ENCODE results near the gene SP1.
"Not testable (repeated sequence)": the region's sequence is repeated elsewhere in the genome, so short reads cannot be mapped to it uniquely, and the experiment has no call there.

SP1 gene

DNA sequence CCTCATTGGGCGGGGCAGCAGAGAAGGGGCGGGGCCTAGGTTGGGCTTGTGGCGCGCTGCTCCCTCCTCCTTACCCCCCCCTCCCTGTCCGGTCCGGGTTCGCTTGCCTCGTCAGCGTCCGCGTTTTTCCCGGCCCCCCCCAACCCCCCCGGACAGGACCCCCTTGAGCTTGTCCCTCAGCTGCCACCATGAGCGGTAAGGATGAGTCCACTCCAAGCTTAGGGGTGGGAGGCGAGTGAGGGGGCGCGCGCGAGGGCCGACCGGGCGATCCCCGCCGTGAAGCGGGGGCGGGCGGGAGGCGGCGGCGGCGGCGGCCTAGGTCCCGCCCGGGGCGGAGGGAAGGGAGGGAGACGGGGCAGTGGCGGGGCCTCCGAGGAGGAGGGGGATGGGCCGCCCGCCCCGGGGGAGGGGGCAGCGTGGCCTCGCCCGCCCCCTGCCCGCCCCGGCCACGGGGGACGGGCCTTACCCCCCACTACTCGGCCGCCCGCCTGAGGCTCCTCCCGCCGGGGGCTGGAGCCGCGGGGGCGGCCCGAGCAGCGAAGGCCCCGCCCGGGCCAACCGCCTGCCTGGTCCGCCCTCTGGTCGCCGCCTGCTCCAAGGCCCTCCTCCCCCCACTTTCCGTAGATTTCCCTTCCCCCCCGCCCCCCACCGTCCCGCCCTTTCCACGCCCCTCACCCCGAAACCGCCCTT, at the start of gene SP1:
TSS of gene SP1 (plus strand) at position 73 of the 690 bp plus-strand sequence. CDS start at position 189, 116 bp downstream.
- no peaks in the 10 kb centered on the region for H3K9me3 ChIP-seq (ENCODE audit: low read length)
- peaks cover 26% of the 10 kb centered on the region for H3K36me3 ChIP-seq (ENCODE audit: insufficient read depth, low read length)
- peak within 1 kb of the TSS; percentile 92 for H3K27ac ChIP-seq (ENCODE audit: low read depth, low read length)
- peak within 1 kb of the TSS; percentile 67 for H3K9ac ChIP-seq (ENCODE audit: low read length)
- H3K27me3 ChIP-seq (ENCODE audit: control insufficient read depth in 1 of 2, insufficient read depth in 2 of 2, low read length in 2 of 2): no peaks in the 10 kb centered on the region
- peak within 1 kb of the TSS; percentile 76 to 89 for H3K4me3 ChIP-seq (ENCODE audit: low read depth in 1 of 2, low read length in 2 of 2)
- peaks cover 40% of the 10 kb centered on the region for H3K4me1 ChIP-seq (ENCODE audit: insufficient read depth, low read length)

DNA sequence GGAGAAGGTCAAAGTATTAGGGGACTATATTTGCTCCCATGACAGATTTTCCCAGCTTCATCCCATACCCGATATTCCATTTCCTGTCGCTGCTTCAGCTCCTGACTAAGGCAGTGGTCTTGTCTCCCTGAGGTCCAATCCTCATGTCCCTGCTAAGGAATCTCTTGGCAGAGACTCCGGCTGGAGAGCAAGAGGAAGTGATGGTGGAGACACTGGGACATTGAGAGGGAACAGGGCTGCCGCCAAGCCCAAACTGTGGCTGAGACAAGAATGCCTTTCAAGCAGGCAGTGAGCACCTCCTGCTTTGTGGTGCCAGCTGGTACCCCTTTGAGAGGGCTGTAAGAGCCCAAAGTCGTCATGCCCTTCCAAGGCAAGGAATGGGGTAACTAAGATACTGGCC, 49.3 kb upstream of the SP1 start:
- Histone ChIP-seq H3K4me1 (ENCODE audit: insufficient read depth, low read length) (no peaks in the 10 kb centered on the region), H3K9me3 (ENCODE audit: low read length) (no peaks in the 10 kb centered on the region), H3K27me3 (ENCODE audit: control insufficient read depth in 1 of 2, insufficient read depth in 2 of 2, low read length in 2 of 2) (peaks cover 6 to 16% of the 10 kb centered on the region in 2 donors), H3K4me3 (ENCODE audit: low read depth in 1 of 2, low read length in 2 of 2) (no peak overlapping the region), H3K36me3 (ENCODE audit: insufficient read depth, low read length) (no peaks in the 10 kb centered on the region), H3K27ac (ENCODE audit: low read depth, low read length) (no peak overlapping the region), H3K9ac (ENCODE audit: low read length) (no peak overlapping the region)

DNA sequence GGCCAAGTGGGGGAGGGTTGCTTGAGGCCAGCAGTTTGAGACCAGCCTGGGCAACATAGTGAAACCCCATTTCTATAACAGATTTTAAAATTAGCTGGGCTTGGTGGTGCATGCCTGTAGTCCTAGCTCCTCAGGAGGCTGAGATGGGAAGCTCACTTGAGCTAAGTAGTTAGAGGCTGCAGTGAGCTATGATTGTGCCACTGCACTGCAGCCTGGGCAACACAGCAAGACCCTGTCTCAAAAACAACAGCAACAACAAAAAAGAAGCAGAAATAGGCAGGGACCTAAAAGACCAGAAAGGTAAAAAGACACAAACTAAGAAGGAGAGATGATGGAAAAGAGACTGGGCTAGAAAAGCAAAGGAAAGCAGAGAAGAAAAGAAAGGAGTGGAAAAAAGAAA, 47.6 kb upstream of the SP1 start:
- H3K27ac ChIP-seq (ENCODE audit: low read depth, low read length); H3K4me1 ChIP-seq (ENCODE audit: insufficient read depth, low read length); H3K9me3 ChIP-seq (ENCODE audit: low read length); H3K36me3 ChIP-seq (ENCODE audit: insufficient read depth, low read length); H3K9ac ChIP-seq (ENCODE audit: low read length); H3K4me3 ChIP-seq (ENCODE audit: low read depth in 1 of 2, low read length in 2 of 2): not testable (repeated sequence)
- peaks cover 13 to 33% of the 10 kb centered on the region in 2 donors for H3K27me3 ChIP-seq (ENCODE audit: control insufficient read depth in 1 of 2, insufficient read depth in 2 of 2, low read length in 2 of 2)

DNA sequence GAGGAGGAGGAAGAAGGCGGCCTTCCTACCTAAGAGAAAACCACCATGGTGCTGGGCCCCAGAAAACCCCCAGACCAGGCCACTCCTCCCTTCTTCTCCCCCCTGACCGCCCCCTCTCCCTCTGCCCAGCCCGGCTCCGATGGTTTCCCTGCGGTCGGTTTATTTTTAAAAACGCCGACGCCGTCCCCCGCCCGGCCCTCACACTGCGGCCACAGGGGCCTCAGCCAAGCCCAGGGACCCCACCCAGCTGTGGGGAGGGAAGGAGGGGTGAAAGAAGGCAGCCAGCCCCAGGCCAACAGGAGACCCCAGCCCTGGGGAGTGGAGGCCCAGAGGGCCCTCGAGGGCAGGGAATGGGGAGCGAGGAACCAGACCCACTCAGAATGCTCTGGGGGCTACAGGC, 47.2 kb upstream of the SP1 start:
- H3K9ac ChIP-seq (ENCODE audit: low read length): no peak overlapping the region
- H3K4me3 ChIP-seq (ENCODE audit: low read depth in 1 of 2, low read length in 2 of 2): no peak overlapping the region
- H3K27me3 ChIP-seq (ENCODE audit: control insufficient read depth in 1 of 2, insufficient read depth in 2 of 2, low read length in 2 of 2): peaks cover 17 to 37% of the 10 kb centered on the region in 2 donors
- H3K36me3 ChIP-seq (ENCODE audit: insufficient read depth, low read length): no peaks in the 10 kb centered on the region
- no peaks in the 10 kb centered on the region for H3K9me3 ChIP-seq (ENCODE audit: low read length)
- no peaks in the 10 kb centered on the region for H3K4me1 ChIP-seq (ENCODE audit: insufficient read depth, low read length)
- H3K27ac ChIP-seq (ENCODE audit: low read depth, low read length): no peak overlapping the region

DNA sequence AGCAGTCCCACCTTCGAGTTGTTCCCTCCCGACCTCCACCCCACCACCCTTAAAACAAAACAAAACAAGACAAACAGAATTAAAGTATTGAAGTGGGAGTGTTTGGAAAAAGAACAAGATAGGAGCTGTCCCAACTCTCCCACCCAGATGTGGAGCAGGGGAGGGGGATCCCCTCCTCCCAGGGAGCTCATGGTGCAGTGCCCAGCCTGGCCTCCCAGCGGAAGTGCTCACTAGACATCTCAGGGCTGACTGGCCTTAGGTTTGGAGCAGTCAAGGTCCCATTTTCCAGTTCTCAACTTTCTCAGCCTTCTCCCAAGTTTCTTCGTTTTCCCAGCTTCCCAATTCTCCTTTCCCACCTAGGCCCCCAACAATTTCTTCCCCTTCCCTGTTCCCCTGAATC, 46.7 kb upstream of the SP1 start:
- Histone ChIP-seq H3K36me3 (ENCODE audit: insufficient read depth, low read length) (no peaks in the 10 kb centered on the region), H3K9ac (ENCODE audit: low read length) (no peak overlapping the region), H3K9me3 (ENCODE audit: low read length) (no peaks in the 10 kb centered on the region), H3K27me3 (ENCODE audit: control insufficient read depth in 1 of 2, insufficient read depth in 2 of 2, low read length in 2 of 2) (peaks cover 23 to 42% of the 10 kb centered on the region in 2 donors), H3K4me3 (ENCODE audit: low read depth in 1 of 2, low read length in 2 of 2) (no peak overlapping the region), H3K4me1 (ENCODE audit: insufficient read depth, low read length) (no peaks in the 10 kb centered on the region), H3K27ac (ENCODE audit: low read depth, low read length) (no peak overlapping the region)

DNA sequence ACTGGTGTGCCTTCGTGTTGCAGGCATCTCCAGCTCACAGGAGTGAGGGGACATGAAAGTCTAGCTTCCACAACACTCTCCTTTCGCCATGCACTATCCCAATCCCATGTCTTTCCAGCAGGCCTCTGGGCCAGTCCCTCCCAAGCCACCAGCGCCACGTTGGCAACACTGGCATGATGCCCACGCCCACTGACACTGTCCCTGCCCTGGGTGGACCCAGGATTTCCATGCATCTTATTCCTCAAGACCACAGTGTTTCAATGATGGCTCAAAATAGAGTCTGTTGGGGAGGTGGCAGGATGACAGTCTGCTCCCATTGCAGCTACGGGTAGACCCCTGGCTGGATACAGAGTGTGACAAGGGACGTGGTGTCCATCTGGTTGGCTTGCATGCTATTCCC, 46.1 kb upstream of the SP1 start:
- no peak overlapping the region for H3K9ac ChIP-seq (ENCODE audit: low read length)
- H3K9me3 ChIP-seq (ENCODE audit: low read length): no peaks in the 10 kb centered on the region
- H3K36me3 ChIP-seq (ENCODE audit: insufficient read depth, low read length): no peaks in the 10 kb centered on the region
- H3K4me1 ChIP-seq (ENCODE audit: insufficient read depth, low read length): no peaks in the 10 kb centered on the region
- H3K27me3 ChIP-seq (ENCODE audit: control insufficient read depth in 1 of 2, insufficient read depth in 2 of 2, low read length in 2 of 2): peaks cover 26 to 47% of the 10 kb centered on the region in 2 donors
- H3K27ac ChIP-seq (ENCODE audit: low read depth, low read length): no peak overlapping the region
- H3K4me3 ChIP-seq (ENCODE audit: low read depth in 1 of 2, low read length in 2 of 2): no peak overlapping the region

DNA sequence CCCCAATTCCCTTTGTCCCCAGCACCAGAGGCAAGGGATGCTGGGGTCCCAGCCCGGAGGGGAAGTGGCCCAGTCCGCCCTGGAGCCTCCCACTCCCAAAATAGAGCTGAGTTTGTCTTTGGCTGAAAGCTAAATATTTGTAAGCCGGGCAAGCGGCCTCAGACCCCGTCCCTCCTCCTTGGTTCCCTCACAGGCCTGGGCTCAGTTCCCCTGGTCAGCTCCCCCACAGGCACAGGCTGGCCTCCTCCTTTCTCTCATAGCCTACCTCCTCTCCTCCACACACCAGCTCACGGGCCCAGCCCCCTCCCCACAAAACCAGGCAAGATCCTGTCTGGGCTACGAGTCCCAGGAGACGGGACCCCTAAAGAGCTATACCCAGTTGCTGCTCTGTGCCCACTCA, 45.2 kb upstream of the SP1 start:
- H3K4me3 ChIP-seq (ENCODE audit: low read depth in 1 of 2, low read length in 2 of 2): no peak overlapping the region
- H3K9me3 ChIP-seq (ENCODE audit: low read length): no peaks in the 10 kb centered on the region
- no peaks in the 10 kb centered on the region for H3K4me1 ChIP-seq (ENCODE audit: insufficient read depth, low read length)
- peaks cover 20 to 49% of the 10 kb centered on the region in 2 donors for H3K27me3 ChIP-seq (ENCODE audit: control insufficient read depth in 1 of 2, insufficient read depth in 2 of 2, low read length in 2 of 2)
- H3K36me3 ChIP-seq (ENCODE audit: insufficient read depth, low read length): no peaks in the 10 kb centered on the region
- no peak overlapping the region for H3K9ac ChIP-seq (ENCODE audit: low read length)
- H3K27ac ChIP-seq (ENCODE audit: low read depth, low read length): no peak overlapping the region

DNA sequence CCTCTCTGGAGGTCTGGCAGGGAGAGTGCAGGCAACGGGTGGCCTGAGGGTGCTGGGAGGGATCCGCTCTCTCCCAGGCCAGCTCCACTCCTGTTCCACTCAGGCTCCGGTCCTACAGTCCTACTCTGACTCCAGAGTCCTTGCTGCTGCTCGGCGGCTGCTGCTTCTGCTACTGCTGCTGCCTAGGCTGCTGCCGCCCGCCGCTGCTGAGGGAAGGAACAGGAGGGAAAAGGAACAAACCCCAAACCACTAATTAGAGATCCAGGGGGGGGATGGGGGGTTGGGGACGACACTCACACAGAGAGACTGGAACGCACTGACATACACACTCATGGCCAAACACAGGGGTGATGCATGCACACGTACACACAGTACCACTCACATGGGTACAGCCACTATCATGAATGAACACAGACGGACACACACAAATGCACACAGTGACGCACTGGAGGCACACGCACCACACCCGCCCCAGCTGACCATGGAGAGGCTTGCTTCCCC, 43.7 kb upstream of the SP1 start, which contains the start of gene SP7:
TSS of gene SP7 (minus strand) at position 174 of the 501 bp plus-strand sequence. CDS start 708 bp downstream, outside the sequence.
- Histone ChIP-seq H3K4me1 (ENCODE audit: insufficient read depth, low read length) (no peaks in the 10 kb centered on the region), H3K27me3 (ENCODE audit: control insufficient read depth in 1 of 2, insufficient read depth in 2 of 2, low read length in 2 of 2) (peaks cover 20 to 49% of the 10 kb centered on the region in 2 donors), H3K4me3 (ENCODE audit: low read depth in 1 of 2, low read length in 2 of 2) (no peak within 1 kb of the TSS), H3K36me3 (ENCODE audit: insufficient read depth, low read length) (no peaks in the 10 kb centered on the region), H3K9ac (ENCODE audit: low read length) (no peak within 1 kb of the TSS), H3K27ac (ENCODE audit: low read depth, low read length) (no peak within 1 kb of the TSS), H3K9me3 (ENCODE audit: low read length) (no peaks in the 10 kb centered on the region)

DNA sequence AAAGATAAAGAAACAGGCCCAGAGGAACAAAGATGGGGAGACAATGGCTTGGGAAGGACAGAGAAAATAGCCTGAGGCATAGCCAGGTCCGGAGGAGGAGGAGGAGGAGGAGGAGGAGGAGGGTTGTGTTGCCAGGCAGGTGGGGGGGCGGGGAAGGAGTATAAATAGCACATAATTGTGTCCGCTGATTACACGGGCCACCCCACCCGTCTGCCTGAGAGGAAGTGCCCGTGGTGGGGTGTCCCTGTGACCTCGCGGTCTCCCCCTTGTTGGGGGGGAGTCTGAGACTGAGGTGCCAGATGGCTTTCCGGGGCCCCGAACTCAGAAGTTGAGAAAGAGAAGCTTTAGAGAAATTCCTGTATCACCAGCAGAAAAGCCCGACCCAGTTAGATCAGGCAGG, 42.0 kb upstream of the SP1 start:
- peaks cover 20 to 46% of the 10 kb centered on the region in 2 donors for H3K27me3 ChIP-seq (ENCODE audit: control insufficient read depth in 1 of 2, insufficient read depth in 2 of 2, low read length in 2 of 2)
- H3K9ac ChIP-seq (ENCODE audit: low read length): no peak overlapping the region
- H3K4me1 ChIP-seq (ENCODE audit: insufficient read depth, low read length): no peaks in the 10 kb centered on the region
- H3K9me3 ChIP-seq (ENCODE audit: low read length): no peaks in the 10 kb centered on the region
- no peak overlapping the region for H3K27ac ChIP-seq (ENCODE audit: low read depth, low read length)
- no peaks in the 10 kb centered on the region for H3K36me3 ChIP-seq (ENCODE audit: insufficient read depth, low read length)
- H3K4me3 ChIP-seq (ENCODE audit: low read depth in 1 of 2, low read length in 2 of 2): no peak overlapping the region

DNA sequence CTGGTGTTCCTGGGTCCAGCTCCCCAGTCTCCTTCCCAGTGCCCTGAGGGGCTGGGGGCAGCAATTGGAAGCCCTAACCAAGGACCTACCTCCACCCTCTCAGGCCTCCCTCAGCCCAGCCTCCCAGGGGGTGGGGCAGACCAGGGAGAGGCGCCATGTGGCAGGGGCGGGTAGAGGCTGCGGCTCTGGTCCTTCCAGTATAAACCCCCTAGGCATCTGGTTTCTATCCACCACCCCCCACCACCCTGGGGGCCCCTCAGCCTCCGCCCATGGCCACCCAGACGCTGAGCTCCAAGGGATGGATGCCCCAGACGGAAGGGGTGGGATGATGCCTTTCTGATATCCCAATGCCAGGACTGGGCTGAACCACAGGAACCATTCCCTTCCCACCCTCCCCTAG, 41.1 kb upstream of the SP1 start:
- no peak overlapping the region for H3K9ac ChIP-seq (ENCODE audit: low read length)
- H3K4me1 ChIP-seq (ENCODE audit: insufficient read depth, low read length): no peaks in the 10 kb centered on the region
- H3K27me3 ChIP-seq (ENCODE audit: control insufficient read depth in 1 of 2, insufficient read depth in 2 of 2, low read length in 2 of 2): peaks cover 20 to 46% of the 10 kb centered on the region in 2 donors
- H3K4me3 ChIP-seq (ENCODE audit: low read depth in 1 of 2, low read length in 2 of 2): no peak overlapping the region
- no peaks in the 10 kb centered on the region for H3K9me3 ChIP-seq (ENCODE audit: low read length)
- no peaks in the 10 kb centered on the region for H3K36me3 ChIP-seq (ENCODE audit: insufficient read depth, low read length)
- no peak overlapping the region for H3K27ac ChIP-seq (ENCODE audit: low read depth, low read length)

DNA sequence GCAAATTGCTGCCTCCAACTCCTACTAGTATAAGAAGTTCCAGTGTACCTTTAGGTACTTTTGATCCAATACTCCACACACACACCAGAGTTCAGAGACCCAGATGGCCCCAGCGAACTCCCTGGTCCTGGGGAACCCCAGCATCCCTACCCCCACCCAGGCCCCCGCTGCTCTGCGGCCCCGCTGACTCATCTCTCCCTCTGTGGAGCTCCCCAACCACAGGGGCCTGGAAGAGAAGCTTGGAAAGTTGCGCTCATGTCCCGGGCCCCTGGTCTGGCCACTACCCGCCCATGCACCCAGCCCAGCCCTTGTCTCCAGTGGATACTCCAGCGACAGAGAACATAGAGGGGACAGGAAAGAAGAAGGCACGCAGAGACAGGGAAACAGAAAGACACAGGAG, 39.6 kb upstream of the SP1 start:
- no peak overlapping the region for H3K27ac ChIP-seq (ENCODE audit: low read depth, low read length)
- H3K9ac ChIP-seq (ENCODE audit: low read length): no peak overlapping the region
- H3K9me3 ChIP-seq (ENCODE audit: low read length): no peaks in the 10 kb centered on the region
- no peaks in the 10 kb centered on the region for H3K36me3 ChIP-seq (ENCODE audit: insufficient read depth, low read length)
- H3K4me1 ChIP-seq (ENCODE audit: insufficient read depth, low read length): peaks cover 1% of the 10 kb centered on the region
- no peak overlapping the region for H3K4me3 ChIP-seq (ENCODE audit: low read depth in 1 of 2, low read length in 2 of 2)
- peaks cover 20 to 35% of the 10 kb centered on the region in 2 donors for H3K27me3 ChIP-seq (ENCODE audit: control insufficient read depth in 1 of 2, insufficient read depth in 2 of 2, low read length in 2 of 2)

DNA sequence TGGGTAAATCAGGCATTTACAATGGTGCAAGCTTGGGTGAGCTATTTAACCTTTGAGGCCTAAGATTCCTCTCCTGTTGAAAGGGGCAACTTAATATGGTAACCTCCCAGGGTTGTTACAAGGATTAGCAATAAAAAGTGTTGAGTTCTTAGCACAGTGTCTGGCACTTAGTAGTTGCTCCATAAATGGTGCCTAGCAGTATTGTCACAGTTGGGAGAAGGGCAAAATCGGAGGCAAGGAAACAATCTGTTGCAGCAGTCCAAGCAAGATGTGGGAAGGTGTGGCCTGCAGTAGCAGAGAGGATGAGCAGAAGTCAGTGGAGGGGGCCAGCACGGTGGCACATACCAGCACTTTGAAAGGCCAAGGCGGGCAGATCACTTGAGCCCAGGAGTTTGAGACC, 36.5 kb upstream of the SP1 start:
- no peak overlapping the region for H3K9ac ChIP-seq (ENCODE audit: low read length)
- no peaks in the 10 kb centered on the region for H3K9me3 ChIP-seq (ENCODE audit: low read length)
- H3K4me3 ChIP-seq (ENCODE audit: low read depth in 1 of 2, low read length in 2 of 2): no peak overlapping the region
- H3K36me3 ChIP-seq (ENCODE audit: insufficient read depth, low read length): no peaks in the 10 kb centered on the region
- peaks cover 9% of the 10 kb centered on the region for H3K4me1 ChIP-seq (ENCODE audit: insufficient read depth, low read length)
- H3K27me3 ChIP-seq (ENCODE audit: control insufficient read depth in 1 of 2, insufficient read depth in 2 of 2, low read length in 2 of 2): peaks cover 2 to 6% of the 10 kb centered on the region in 2 donors
- no peak overlapping the region for H3K27ac ChIP-seq (ENCODE audit: low read depth, low read length)

Data from muscle layer of colon (tissue), 2 donors.